ENCODE results near the gene SPRR5.

The SPRR5 gene

DNA sequence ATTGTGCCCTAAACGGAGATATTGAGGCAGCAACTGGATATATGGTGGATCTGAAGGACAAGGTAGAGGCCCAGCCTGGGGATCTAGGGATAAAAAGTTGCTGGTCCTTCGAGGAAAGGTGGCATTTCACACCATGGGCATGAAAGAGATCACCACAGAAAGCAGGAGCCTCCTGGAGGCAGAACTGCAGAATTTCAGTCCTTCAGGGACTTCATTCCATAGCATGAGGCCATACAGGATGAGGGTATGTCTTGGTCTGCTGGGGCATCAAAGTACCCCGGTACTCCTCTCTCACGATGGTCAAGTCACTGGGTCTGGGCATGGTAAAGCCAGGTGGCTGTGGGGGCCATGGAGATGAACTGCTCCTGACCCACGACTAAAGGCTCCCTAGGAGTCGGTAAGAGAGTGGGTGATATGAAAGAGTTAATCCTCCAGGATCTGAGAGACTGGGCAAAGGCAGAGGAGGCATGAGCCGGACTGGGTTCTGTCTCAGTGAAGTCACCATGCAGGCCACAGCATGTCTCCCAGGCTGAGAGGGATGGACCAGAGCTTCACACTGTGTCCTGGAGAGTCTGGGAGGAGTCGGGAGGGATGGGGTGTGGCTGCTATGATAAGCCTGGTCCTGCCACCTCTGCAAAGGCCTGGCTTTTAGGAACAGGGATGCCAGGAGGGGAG lies 5.8 kb upstream of the SPRR5 start:
- in situ Hi-C loops (cut with MboI; ENCODE audit: low pct_unique_long_range_greater_than_20kb, low sequenced_read_pairs): no loop called here
- DNase-seq: no peak

GRCh38 chr1:152942161-152942560 lies 4.8 kb upstream of the SPRR5 start:
- DNase-seq: no peak
- in situ Hi-C loops (cut with MboI; ENCODE audit: low pct_unique_long_range_greater_than_20kb, low sequenced_read_pairs): no loop called here

DNA sequence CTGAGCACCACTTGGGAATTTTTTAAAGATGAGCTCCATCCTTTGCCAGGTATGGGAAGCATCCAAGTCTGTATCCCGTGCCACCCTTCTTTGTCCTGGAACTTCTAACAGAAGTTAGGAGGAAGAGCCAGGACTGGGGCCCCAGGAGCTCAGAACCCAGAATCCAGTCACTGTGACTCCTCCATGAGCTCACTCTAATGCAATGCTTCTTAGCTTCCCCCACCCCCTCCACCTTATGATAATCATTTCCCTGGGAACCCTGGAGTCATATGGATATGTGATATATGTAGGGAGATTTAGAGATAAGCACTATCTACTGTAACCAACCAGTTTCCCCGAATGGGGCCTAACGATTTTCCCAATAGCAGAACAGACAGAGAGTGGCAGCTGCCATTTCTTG lies 758 bp upstream of the SPRR5 start:
- DNase-seq: no peak
- in situ Hi-C loops (cut with MboI; ENCODE audit: low pct_unique_long_range_greater_than_20kb, low sequenced_read_pairs): no loop called here

GRCh38 chr1:152951711-152952110 lies 4.7 kb downstream of the SPRR5 start:
- no peak for DNase-seq
- in situ Hi-C loops (cut with MboI; ENCODE audit: low pct_unique_long_range_greater_than_20kb, low sequenced_read_pairs): no loop called here

- DNase-seq: no peak
- in situ Hi-C loops (cut with MboI; ENCODE audit: low pct_unique_long_range_greater_than_20kb, low sequenced_read_pairs): no loop called here
Measured at GRCh38 chr1:152953761-152954160, 6.8 kb downstream of the SPRR5 start.

DNA sequence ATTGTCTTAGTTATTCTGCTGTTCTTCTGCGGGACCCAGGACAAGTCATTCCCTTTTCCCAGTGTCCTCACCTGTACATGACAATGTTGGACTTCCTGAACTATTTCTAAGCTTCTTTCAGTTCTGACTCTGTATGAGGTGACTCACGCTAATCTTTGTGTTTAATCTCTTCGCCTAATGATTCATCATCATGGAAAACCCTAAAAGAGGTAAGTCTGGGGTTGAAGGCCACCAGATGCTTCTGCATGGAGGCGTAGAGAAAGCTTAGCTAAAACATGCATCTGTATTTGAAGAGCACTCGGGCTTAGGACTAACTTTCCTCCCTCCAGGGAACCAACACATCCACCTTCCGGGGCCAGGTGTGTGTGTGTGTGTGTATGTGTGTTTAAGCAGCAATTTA lies 7.4 kb downstream of the SPRR5 start:
- no peak for DNase-seq
- in situ Hi-C loops (cut with MboI; ENCODE audit: low pct_unique_long_range_greater_than_20kb, low sequenced_read_pairs): no loop called here

DNA sequence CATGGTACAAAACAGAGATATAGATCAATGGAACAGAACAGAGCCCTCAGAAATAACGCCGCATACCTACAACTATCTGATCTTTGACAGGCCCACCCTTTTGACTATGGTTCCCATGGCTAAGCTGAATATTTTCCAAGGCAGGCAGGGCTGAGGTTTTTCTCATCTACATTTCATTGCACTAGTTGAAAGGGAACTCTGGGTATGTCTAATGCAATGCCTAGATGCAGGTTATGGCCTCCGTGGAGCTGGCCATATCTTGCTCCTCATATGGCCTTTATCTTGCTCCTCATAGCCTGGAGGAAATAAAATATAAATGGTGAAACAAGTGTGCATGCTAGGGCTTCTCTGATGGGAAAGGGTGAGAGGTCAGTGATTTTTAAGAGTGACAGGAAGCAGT lies 10.6 kb downstream of the SPRR5 start:
- in situ Hi-C loops (cut with MboI; ENCODE audit: low pct_unique_long_range_greater_than_20kb, low sequenced_read_pairs): no loop called here

DNA sequence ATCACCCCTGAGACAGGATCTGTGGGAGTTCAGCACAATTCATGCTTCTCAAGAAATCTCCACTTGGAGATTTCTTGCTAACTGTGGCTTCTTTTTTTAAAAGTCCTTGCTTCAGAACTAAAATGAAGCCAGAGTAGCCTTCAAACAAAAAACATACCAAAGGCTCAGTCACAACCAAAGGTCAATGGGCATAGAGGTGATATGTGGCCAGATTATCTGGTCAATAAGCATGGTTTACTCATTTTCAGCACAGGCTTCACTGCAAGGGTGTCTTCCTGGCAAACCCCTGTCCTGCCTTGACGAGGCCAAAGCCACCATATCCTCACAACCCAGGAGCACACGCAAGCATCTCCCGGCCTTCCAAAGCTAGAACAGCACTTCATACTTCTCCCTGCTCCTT lies 12.3 kb downstream of the SPRR5 start:
- in situ Hi-C loops (cut with MboI; ENCODE audit: low pct_unique_long_range_greater_than_20kb, low sequenced_read_pairs): no loop called here

More for the DNA sequence above, 10.6 kb downstream of the SPRR5 start:
- DNase-seq: no peak

GRCh38 chr1:152959801-152960451 lies 12.9 kb downstream of the SPRR5 start:
- in situ Hi-C loops (cut with MboI; ENCODE audit: low pct_unique_long_range_greater_than_20kb, low sequenced_read_pairs): no loop called here
- DNase-seq: no peak

More for the DNA sequence above, 12.3 kb downstream of the SPRR5 start:
- no peak for DNase-seq

- in situ Hi-C loops (cut with MboI; ENCODE audit: low pct_unique_long_range_greater_than_20kb, low sequenced_read_pairs): no loop called here
- no peak for DNase-seq
Measured at GRCh38 chr1:152960452-152961044, 13.5 kb downstream of the SPRR5 start.

DNA sequence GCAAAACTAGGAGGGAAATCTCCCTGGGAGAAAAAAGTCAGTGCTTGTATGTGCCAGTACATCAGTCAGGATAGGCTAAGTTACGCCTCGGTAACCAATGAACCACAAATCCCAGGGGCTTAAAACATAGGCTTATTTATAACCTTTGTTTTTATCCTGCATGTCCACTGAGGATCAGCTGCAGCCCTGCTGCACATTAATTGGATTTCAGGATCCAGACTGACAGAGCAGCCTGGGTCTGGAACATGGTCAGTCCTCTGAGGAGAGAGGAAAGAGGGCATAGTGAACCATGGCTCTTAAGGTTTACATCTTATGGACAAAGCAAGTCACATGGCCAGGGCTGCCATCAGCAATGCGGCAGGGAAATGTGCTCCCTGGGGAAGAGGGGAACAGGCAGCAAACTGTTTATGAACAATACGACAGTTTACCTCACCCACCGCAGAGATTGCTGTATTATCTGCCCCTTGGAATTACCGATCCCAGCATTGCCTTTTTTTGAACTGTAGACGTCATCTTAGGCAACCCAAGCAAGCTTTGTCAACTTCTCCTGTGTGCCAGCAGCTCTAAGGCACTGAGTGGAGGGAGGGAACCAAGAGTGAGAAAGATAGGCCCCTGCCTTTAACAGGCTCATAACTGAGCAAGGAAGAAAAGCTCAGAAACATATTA lies 14.4 kb downstream of the SPRR5 start:
- in situ Hi-C loops (cut with MboI; ENCODE audit: low pct_unique_long_range_greater_than_20kb, low sequenced_read_pairs): no loop called here
- no peak for DNase-seq

DNA sequence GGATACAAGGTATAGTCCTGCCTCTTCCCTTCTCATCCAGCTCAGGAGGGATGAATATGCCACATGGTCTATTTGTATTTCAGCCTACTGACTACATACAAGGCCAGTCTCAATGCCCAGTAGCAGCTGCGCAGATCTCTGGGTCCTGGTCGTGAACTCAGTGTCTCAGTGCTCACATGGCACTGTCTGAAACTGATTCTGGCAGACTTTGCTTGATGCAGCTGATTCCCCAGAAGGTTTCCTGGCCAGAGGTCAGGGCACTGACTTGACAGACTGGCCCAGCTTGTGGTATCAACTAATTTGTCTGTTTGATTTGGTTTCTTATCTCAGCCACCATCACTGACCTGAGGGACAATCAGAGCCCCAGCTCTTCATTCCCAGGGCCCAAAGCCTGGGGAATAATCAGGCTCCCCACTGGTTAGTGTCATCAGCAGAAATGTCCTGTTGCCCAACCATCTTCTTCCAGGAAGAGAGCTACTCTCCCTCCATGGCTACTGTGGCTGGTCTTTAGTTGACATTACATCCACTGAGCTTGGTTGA lies 15.9 kb downstream of the SPRR5 start:
- in situ Hi-C loops (cut with MboI; ENCODE audit: low pct_unique_long_range_greater_than_20kb, low sequenced_read_pairs): no loop called here

DNA sequence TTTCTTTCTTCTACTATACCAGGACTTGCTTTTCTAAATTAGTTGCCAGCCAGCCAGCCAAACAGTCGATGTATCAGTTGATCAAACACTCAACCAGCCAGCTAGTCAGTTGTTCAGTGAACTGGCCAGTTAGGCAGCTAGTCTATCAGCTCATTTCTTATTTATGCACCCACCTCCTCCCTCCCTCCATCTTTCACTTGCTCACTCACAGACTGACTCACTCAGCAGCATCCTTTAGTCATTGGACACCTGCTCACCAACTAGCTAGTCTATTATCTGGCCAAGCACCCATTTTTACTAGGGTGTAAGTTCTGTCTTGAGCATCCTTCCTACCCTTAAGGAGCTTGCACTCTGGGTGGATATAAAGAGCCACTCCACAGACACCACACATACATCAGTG lies 17.5 kb downstream of the SPRR5 start:
- in situ Hi-C loops (cut with MboI; ENCODE audit: low pct_unique_long_range_greater_than_20kb, low sequenced_read_pairs): no loop called here
- DNase-seq: no peak

More for the DNA sequence above, 15.9 kb downstream of the SPRR5 start:
- DNase-seq: no peak

DNA sequence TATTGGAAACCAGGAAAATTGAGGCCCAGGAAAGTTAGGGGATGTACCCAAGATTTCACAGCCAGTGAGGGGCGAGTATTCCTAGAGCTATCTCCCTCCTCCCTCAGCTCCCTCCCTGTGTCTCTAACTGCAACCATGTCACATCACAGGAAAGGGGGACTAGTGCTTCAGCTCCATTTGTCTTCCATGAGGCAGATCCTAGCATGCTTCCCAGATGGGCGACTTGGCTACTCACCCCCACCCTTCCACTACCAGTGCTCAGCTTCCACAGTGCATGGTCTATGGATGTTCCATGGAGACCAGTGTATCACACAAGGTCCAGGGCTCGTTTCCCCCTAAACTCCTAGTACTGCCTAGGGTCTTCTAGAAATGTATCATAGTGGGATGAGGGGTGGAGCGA lies 18.8 kb downstream of the SPRR5 start:
- no peak for DNase-seq
- in situ Hi-C loops (cut with MboI; ENCODE audit: low pct_unique_long_range_greater_than_20kb, low sequenced_read_pairs): no loop called here

- no peak for DNase-seq
- in situ Hi-C loops (cut with MboI; ENCODE audit: low pct_unique_long_range_greater_than_20kb, low sequenced_read_pairs): no loop called here
Measured at GRCh38 chr1:152967201-152967600, 20.2 kb downstream of the SPRR5 start.

DNA sequence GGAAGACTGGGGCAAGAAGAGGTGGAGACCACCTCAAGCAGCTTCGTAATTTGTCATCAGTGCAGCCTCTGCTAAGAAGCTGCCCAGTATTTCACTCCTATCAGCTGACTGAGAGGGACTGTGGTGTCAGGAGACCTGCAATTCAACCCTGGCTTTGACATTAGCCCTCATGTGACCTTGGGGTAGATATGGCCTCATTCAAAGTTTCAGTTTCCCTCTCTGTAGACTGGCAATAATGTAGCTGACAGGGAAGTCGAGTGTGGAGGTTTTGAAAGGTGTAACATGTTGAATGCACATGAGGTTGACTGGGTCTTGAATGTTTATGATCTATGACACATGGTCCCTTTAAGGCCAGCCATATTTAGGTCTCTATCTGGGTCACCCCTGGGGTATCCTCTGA lies 21.2 kb downstream of the SPRR5 start:
- DNase-seq: no peak
- in situ Hi-C loops (cut with MboI; ENCODE audit: low pct_unique_long_range_greater_than_20kb, low sequenced_read_pairs): no loop called here

- in situ Hi-C loops (cut with MboI; ENCODE audit: low pct_unique_long_range_greater_than_20kb, low sequenced_read_pairs): no loop called here
Measured at GRCh38 chr1:152969036-152969435, 22.0 kb downstream of the SPRR5 start.

GRCh38 chr1:152970495-152970894 lies 23.5 kb downstream of the SPRR5 start, which contains the start of gene SPRR4:
Gene SPRR4, plus strand, starts transcription at chr1:152970648. Its CDS starts 1,243 bp downstream, at chr1:152971891.
- in situ Hi-C loops (cut with MboI; ENCODE audit: low pct_unique_long_range_greater_than_20kb, low sequenced_read_pairs): no loop called here

More at GRCh38 chr1:152969036-152969435, 22.0 kb downstream of the SPRR5 start:
- no peak for DNase-seq

DNA sequence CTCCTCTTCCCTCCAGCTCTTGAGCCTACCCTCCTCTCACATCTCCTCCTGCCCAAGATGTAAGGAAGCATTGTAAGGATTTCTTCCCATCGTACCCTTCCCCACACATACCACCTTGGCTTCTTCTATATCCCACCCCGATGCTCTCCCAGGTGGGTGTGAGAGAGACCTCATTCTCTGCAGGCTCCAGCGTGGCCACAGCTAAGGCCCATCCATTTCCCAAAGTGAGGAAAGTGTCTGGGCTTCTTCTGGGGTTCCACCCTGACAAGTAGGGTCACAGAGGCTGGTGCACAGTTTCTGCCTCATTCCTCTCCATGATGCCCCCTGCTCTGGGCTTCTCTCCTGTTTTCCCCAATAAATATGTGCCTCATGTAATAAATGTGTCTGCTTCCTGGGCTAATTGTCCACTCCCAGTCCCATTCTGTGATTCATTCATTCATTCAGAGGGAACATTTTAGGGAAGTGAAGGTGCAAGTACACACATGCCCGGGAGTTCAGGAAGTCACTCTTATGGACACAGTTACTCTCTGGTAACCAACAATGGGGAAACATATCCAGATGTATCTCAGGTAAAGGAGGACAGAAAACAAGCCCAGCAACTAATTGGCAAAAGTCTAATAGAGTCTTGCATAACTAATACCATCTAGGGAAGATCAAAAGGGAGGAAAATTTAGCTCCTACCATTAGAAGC lies 25.3 kb downstream of the SPRR5 start:
- no peak for DNase-seq
- in situ Hi-C loops (cut with MboI; ENCODE audit: low pct_unique_long_range_greater_than_20kb, low sequenced_read_pairs): no loop called here

More at GRCh38 chr1:152970495-152970894, 23.5 kb downstream of the SPRR5 start, which contains the start of gene SPRR4:
- no peak for DNase-seq

All from KBM-7 (cell line).